Measurements from ENCODE around the gene P2RY8.
"Not testable (repeated sequence)": the region's sequence is repeated elsewhere in the genome, so short reads cannot be mapped to it uniquely, and the experiment has no call there.

P2RY8 gene

GRCh38 chrX:1516596-1517104 is 20.3 kb downstream of the P2RY8 start:
- no peak for DNase-seq

GRCh38 chrX:1511829-1512228 is 25.2 kb downstream of the P2RY8 start:
- no peak for DNase-seq

- no peak for DNase-seq
These were observed 25.8 kb downstream of the P2RY8 start for GRCh38 chrX:1511150-1511549.

- DNase-seq: no peak
These were observed 29.2 kb downstream of the P2RY8 start for GRCh38 chrX:1507511-1508463.

GRCh38 chrX:1506916-1507315 is 30.1 kb downstream of the P2RY8 start:
- no peak for DNase-seq

GRCh38 chrX:1502853-1503252 is 34.1 kb downstream of the P2RY8 start:
- DNase-seq: no peak

GRCh38 chrX:1502241-1502640 is 34.7 kb downstream of the P2RY8 start:
- DNase-seq: no peak

GRCh38 chrX:1500701-1501624 is 36.0 kb downstream of the P2RY8 start:
- DNase-seq: no peak

GRCh38 chrX:1496076-1496475 is 40.9 kb downstream of the P2RY8 start:
- DNase-seq: no peak

GRCh38 chrX:1493877-1494510 is 43.0 kb downstream of the P2RY8 start:
- no peak for DNase-seq

GRCh38 chrX:1493412-1493811 is 43.6 kb downstream of the P2RY8 start:
- no peak for DNase-seq

GRCh38 chrX:1492421-1493012 is 44.5 kb downstream of the P2RY8 start:
- no peak for DNase-seq

GRCh38 chrX:1491851-1492349 is 45.1 kb downstream of the P2RY8 start:
- no peak for DNase-seq

GRCh38 chrX:1491248-1491647 is 45.7 kb downstream of the P2RY8 start:
- not testable (repeated sequence) for DNase-seq

- not testable (repeated sequence) for DNase-seq
These were observed 46.3 kb downstream of the P2RY8 start for GRCh38 chrX:1490723-1491122.

GRCh38 chrX:1489354-1489753 is 47.6 kb downstream of the P2RY8 start:
- DNase-seq: not testable (repeated sequence)

- no peak for DNase-seq
These were observed 48.2 kb downstream of the P2RY8 start for GRCh38 chrX:1488745-1489144.

- DNase-seq: no peak
These were observed 48.8 kb downstream of the P2RY8 start for GRCh38 chrX:1488141-1488540.

GRCh38 chrX:1487401-1487800 is 49.6 kb downstream of the P2RY8 start:
- DNase-seq: no peak

- no peak for DNase-seq
These were observed 50.1 kb downstream of the P2RY8 start for GRCh38 chrX:1486749-1487361.

GRCh38 chrX:1486177-1486576 is 50.8 kb downstream of the P2RY8 start:
- DNase-seq: no peak

- DNase-seq: no peak
These were observed 52.0 kb downstream of the P2RY8 start for GRCh38 chrX:1485033-1485432.

Data from cortex of kidney (tissue), 1 donor.